COLO668 (cell line): ENCODE results near the gene MKLN1.
"Not testable (repeated sequence)": the region's sequence is repeated elsewhere in the genome, so short reads cannot be mapped to it uniquely, and the experiment has no call there.

Experiments used
- DNase-seq: peaks from one replicate; lab custom pipeline; 2025; ENCODE audit not compliant: unreplicated experiment; lab: John Stamatoyannopoulos, UW

Gene MKLN1

DNA sequence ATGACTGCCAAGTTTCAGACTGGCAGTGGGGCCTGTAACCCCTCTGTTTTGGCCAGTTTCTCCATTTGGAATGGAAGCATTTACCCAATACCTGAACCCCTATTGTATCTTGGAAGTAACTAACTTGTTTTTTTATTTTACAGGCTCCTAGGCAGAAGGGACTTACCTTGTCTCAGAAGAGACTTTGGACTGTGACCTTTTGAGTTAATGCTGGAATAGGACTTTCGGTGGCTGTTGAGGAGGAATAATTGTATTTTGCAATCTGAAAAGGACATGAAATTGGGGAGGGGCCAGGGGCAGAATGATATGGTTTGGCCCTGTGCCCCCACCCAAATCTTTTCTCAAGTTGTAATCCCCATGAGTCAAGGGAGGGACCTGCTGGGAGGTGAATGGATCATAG lies 20.0 kb upstream of the MKLN1 start:
- no peak for DNase-seq

DNA sequence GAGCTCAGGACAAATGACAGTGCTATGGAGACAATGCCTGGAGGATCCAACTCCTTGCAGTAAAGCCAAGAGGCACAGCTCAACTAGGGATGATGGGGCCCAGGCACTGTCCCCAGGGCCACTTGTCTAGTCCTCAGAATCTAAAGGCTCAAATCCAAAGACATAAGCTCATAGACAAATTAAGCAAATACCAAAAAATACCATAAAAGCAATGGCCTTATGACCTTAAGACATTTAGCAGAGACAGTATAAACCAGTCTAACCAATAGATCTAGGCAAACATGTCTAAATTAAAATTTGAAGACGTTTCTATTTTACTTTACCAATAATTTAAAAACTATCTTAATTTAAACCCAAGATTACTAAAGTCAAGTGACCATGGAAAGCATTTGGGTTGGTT lies 14.8 kb upstream of the MKLN1 start:
- DNase-seq: no peak

DNA sequence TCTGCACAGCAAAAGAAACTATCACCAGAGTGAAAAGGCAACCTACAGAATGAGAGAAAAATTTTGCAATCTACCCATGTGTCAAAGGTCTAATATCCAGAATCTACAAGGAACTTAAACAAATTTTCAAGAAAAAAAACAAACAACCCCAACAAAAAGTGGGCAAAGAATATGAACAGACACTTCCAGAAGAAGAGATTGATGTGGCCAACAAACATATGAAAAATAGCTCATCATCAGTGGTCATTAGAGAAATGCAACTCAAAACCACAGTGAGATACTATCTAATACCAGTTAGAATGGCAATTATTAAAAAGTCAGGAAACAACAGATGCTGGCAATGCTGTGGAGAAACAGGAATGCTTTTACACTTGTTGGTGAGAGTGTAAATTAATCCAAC lies 7.1 kb upstream of the MKLN1 start:
- no peak for DNase-seq

DNA sequence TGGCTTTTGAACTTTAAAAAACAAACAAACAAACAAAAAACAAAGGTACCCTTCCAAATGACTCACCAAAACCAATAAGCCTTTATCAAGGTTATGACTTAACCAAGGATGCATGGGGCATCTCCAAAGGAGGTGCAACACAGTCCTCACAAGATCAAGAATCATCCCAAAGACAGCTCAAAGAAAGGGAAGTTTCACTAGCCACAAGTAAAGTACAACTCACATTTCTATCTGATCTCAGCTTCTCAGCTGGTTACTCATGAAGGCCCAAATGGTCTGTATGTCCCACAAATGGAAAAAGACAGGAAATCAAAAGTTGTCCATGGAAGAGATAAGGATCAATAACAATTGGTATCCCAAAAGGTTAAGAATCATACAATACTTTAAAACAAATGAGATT lies 6.0 kb upstream of the MKLN1 start:
- DNase-seq: no peak

DNA sequence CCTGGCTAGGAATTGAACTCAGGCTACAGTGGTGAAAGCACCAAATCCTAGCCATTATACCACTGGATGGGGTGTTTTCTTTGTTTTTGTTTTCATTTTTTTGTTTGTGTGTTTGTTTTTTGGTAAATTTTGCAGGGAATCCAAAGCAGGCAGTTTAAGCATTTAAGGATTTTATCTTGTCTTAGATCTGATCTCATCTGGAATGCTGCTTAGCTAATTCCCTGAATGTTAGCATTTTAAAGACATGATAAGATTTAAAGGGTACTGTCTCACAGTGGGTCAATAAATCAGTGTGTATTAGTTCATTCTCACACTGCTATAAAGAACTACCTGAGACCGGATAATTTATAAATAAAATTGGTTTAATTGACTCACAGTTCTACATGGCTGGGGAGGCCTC lies 5.6 kb upstream of the MKLN1 start:
- DNase-seq: no peak

DNA sequence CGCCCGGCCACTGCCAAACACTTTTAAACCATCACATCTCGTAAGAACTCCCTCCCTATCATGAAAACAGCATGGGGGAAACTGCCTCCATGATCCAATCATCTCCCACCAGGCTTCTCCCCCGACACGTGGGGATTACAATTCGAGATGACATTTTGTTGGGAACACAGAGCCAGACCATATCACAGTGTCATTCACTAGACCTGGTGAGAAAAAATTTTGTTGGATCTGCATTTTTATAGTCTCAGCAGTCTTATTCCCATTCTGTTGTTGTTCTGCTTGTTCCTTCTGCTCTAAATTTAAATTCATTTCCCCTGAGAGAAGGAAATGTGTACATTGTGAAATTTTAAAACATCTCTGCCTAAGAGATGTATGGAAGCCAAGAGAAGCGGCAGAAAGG lies 4.8 kb upstream of the MKLN1 start:
- no peak for DNase-seq

DNA sequence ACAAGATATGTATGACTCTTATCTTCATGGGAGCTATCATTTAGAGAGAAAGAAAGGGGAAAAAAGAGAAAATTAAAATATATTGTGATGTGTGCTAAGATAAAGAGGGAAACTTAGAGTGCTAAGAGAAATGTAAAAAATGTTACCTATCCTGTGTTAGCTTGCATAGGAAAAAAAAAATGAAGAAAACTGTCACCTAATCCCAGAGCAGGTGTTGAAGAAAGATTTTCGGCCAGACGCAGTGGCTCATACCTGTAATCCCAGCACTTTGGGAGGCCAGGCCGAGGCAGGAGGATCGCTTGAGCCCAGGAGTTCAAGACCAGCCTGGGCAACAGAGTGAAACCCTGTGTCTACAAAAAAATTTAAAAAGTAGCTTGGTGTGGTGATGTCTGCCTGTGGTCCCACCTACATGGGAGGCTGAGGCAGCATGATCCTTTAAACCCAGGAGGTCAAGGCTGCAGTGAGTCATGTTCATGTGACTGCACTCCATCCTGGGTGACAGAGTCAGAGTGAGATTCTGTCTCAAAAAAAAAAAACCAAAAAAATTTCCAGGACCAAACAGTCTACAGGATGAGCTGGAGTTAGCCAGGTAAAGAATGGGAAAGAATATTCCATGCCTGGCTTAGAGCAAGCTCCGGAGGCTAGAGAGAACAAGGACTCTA lies 2.4 kb upstream of the MKLN1 start:
- no peak for DNase-seq

DNA sequence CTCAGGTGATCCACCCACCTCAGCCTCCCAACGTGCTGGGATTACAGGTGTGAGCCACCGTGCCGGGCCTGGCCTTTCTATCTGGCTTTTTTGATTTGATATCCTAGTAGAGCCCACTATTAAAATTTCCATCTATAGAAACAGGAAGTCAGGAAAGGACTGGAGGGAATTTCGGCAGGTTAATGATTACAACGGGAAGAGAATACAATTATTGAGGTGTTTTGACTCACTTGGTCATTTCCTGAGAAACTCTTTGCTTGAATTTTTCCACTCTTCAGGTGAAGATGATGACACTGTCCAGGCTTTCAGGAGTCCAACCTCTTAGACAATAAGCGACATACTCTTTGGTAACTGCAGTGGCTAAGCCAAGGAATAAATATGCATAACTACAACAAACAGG lies 1.1 kb upstream of the MKLN1 start:
- no peak for DNase-seq

DNA sequence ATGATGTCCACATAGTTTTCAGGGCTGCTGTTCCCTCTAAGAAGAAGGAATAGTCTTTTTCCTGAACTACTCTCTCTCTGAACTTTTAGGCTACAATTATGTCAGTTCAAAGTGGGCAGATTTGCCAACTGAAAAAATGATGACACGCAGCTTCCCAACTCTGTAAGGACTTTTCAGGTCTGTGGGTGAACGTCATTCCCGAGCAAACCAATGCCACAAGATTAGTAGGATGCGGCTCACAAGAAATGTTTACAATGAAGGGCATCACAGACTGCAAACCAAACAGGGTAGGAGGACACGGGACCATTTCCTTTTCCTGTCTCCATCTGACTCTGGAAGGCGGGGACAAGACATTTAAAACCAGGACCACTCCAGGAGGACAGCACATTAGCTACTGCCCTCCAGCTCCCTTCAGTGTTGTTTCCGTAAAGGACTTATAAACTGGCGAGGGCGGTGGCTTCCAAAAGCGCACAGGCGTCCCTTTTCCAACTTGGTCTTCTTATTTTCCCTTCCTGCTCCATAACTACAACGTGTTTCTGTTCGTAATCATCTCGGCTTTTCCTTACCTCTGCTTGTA lies 539 bp upstream of the MKLN1 start:
- peak; percentile 40 for DNase-seq

DNA sequence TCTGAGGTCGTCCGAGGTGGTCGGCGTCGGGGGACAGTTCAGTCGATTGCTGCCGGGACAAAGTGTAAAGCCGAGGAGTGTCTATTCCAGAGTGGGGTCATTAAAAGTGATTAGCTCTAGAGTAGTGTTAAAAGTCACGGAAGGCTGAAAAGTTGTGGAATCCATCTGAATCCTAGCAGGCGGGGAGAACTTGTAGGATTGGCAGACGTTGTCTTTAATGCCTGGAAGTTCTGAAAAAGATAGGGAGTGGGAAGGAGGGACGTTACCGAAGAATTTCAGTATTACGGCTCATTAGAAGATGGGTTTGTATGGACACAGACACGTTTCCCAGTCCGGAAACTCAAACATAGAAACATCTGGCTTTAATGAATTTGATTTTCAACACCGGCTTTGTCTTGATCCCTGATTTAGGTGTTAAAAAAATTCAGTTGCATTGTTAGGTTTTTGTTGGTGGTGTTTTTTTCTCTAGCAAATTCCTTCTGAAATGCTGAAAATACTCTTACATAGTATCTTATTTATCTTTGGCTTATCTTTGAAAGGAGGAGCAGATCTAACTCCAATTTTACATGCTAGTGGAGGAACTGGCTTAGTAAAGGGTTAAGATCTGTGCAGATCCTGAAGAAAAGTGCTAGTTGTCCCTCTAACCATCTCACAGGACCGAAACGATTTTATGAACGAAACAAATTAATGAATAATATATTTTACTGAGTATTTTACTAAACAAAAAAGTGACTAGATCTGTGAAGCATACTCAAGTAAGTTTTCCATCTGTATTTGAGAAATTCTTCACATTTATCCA lies 900 bp downstream of the MKLN1 start:
- no peak for DNase-seq

DNA sequence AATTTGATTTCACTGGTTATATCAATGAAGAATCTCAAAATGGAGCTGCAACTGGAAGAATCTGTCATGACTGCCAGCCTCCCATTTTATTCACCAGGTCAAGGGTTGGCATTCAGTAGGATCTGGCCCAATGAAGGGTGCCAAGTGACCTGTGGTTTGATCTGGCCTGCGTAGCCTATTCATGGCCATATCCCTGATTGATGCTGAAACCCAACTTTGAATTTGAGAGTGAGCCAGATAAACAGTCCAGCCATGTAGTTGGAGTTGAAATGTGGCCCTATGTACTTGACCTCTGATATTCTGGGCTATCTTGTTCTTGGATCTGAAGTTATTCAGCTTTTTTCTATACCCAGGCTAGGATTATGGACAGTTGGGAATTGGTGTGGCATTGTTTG lies 1.5 kb downstream of the MKLN1 start:
- DNase-seq: no peak

DNA sequence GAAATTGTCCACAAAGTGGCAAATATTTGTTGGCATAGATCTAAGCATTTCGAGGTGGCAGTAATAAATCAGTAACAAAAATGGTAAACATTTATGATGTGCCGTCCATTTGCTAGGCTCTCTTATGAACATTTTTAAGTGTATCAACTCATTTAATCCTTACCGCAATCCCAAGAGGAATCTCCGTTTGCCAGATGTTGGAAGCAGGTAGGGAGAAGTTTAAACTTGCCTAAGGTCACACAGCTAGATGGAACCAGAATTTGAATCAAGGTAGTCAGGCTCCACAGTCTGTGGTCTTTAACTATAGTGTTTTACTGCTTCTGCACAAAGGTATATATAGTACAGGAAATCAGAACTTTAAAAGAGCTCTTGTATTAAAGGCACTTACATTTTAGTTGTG lies 2.6 kb downstream of the MKLN1 start:
- DNase-seq: no peak

DNA sequence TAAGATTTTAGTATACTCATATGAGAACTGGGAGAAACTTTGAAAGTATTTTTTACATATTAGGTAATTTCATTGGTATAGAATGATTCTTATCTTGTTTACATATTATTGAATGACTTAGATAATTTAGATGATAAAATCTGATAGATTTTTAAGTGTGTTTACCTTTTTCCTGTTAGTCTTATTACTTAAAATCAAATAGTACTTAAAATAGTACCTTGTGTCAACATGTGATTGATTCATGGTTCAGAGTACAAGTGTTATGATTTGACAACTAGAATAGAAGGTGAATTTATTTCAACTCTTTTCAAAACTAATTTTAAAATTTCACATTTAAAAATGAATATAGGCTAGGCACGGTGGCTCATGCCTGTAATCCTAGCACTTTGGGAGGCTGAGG lies 4.1 kb downstream of the MKLN1 start:
- DNase-seq: no peak

DNA sequence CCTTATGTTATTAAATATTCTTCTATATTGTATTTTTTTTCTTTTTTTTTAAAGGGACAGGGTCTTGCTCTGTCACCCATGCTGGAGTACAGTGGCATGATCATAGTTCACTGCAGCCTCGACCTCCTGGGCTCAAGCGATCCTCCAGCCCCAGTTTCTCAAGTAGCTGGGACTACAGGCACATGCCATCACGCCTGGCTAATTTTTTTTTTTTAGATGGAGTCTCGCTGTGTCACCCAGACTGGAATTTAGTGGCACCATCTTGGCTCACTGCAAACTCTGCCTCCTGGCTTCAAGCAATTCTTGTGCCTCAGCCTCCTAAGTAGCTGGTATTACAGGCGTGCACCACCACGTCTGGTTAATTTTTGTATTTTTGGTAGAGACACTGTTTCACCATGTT lies 5.1 kb downstream of the MKLN1 start:
- not testable (repeated sequence) for DNase-seq

DNA sequence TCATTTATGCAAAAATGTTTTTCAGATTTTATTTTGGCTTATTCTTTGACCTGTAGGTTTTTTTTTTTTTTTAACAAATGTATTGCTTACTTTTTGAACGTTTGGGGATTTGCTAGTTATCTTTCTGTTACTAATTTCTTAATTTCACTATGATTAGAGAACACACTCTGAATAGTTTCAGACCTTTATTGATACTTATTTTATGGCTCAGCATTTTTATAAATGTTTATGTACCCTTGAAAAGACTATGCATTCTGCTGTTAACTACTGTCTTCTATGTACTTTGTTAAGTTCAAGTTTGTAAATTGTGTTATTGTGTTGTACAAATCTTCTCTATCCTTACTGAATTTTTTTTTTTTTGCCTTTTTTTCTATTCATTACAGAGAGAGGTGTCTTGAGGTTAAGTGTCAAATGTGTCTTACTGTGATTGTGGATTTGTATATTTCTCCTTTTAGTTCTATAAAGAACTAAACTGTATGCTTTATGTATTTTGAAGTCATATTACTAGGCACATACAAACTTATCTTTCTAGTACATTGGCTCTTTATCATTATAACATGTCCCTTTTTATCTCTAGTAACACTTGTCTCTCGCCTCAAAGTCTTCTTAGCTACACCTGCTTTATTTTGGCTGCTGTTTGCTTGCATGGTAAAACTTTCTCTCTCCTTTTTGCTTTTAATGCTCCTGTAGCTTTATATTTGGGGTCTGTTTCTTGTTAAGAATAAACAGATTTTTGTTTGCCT lies 8.1 kb downstream of the MKLN1 start:
- DNase-seq: no peak

DNA sequence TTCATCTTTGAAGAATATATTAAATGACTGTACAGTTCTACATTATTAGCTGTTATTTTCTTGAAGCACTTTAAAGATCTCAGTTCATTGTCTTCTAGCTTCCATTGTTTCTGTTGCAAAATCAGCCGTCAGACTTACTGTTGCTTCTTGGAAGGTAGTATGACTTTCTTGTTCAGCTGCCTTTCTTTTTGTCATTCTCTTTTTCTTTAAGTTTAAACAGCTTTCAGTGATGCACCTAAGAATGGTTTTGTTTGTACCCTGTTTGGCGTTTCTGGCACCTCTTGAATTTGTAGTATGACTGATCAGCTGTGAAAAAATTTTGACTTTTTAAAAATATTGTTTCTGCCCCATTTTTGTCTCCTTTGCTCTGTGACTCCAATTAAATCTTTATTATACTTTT lies 9.3 kb downstream of the MKLN1 start:
- DNase-seq: no peak

DNA sequence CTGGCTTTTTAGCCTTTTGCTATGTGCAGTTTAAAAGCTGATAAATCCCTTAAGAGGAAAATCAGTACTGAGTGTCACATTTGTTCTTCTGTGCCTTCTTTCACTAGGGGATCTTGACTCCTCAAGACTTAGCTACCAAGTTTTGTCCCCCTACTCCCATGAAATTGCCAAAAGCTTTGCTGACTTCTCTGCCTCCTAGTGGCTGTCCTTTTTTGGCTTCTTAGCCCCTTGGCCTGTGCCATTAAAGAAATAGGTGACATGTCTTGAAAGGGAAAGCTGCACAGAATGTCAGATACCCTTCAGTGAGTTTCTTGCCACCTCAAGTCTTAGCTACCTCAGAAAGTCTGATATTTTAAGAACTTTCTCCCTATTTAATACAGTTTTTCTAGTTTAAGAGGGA lies 10.5 kb downstream of the MKLN1 start:
- DNase-seq: no peak

DNA sequence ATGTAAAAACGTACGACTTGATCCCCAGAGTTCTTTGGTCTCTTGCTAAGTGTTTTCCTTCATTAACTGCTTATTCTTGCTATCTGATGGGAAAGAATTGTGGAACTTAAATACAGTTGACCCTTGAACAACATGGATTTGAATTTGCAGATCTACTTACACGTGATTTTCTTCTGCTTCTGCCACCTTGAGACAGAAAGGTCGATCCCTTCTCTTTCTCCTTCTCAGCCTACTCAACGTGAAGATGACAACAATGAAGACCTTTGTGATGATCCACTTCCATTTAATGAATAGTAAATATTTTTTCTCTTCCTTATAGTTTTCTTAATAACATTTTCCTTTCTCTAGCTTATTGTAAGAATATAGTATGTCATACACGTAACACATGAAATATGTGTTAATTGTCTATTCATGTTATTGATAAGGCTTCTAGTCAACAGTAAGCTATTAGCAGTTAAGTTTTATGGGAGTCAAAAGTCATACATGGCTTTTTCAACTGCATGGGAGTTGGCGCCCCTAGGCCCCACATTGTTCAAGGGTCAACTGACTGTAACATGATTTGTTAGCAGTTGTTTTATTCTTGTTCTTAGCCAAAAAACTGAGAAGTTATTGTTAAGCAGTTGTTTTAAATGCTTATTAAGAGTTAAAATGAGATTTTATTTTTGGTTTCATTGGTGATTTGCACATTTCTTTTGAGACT lies 11.2 kb downstream of the MKLN1 start:
- DNase-seq: no peak

DNA sequence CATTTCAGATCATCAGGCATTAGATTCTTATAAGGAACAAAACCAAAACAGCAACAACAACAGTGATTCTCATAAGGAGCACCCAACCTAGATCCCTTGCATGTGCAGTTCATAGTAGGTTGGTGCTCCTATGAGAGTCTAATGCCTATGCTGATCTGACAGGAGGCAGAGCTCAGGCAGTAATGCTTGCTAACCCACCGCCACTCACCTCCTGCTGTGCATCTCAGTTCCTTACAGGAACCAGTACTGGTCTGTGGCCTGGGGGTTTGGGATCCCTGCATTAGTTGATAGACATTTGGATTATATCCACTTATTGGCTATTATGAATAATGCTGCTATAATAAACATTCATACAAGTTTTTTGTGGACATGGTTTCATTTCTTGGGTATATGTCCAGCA lies 14.0 kb downstream of the MKLN1 start:
- no peak for DNase-seq

DNA sequence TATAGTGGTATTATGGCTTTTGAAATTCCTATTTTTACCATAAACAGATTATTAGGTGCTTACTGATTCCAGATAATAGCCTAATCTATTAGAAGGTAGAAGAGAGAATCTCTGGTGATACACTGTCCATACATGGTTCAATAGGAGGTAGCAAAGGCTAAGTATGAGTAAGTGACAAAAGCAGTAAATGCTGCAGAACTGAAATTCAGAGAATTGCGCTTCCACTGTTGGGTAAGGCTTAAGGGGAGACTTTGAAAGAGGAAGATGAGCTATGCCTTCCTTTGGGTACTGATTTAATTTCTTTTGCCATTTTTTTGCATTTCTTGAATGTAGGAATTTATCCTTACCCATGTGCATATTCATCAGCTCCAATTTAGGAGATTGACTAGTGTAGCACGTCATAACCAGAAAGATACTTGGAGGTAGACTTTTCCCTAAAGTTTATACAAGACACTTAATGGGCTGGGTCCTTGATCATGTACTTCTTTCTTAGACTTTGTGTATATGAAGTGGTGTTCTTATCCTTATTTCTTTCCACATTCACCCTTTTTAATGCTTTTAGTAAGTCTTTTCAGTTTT lies 15.3 kb downstream of the MKLN1 start:
- no peak for DNase-seq
